Right cardiac atrium (tissue), 5 donors: Measurements from ENCODE around the gene TMEM108. TPM values are rescaled to one million over a fixed set of nuclear protein-coding genes. Genes with fewer than 3 reads are reported as not detected.

ENCODE experiments used
- ATAC-seq, 2 donors: fragments of 200-7000 bp; cut with Tn5 transposase; one replicate each; pipeline versions ENCODE4 v1.8.0 to v1.9.1; 2020; ENCODE audit warnings: moderate library complexity in 2 of 2, mild to moderate bottlenecking in 1 of 2
- DNase-seq, 3 donors: peaks; one replicate each; pipeline ENCODE4 v3.0.0-alpha.2; 2020
- H3K27ac ChIP-seq: one replicate; pipeline ENCODE4 v1.5.1; 2013; ENCODE audit warnings: mild to moderate bottlenecking, low read length, control low read depth, moderate library complexity
- H3K27me3 ChIP-seq: one replicate; pipeline ENCODE4 v1.6.1; 2013; ENCODE audit not compliant: control insufficient read depth, insufficient read depth
- H3K4me1 ChIP-seq: one replicate; pipeline ENCODE4 v1.6.1; 2013; ENCODE audit warnings: low read length; ENCODE audit not compliant: control insufficient read depth, insufficient read depth
- H3K4me3 ChIP-seq: one replicate; pipeline ENCODE4 v1.5.1; 2013; ENCODE audit warnings: low read length, control low read depth
- H3K9me3 ChIP-seq: one replicate; pipeline ENCODE4 v1.6.1; 2013; ENCODE audit warnings: low read length; ENCODE audit not compliant: control insufficient read depth
- WGBS: extraction: QIAGEN DNeasy Blood & Tissue Kit; methylation state at CpG from one replicate; pipeline ENCODE4 v1.1.7; 2013; 5-methylcytosine and 5-hydroxymethylcytosine counted together
- intact Hi-C, 4 donors: fragments of 100-400 bp; cut with DNase I; formaldehyde crosslinking; loops; one replicate each; pipeline versions ENCODE4 v1.11.0 to v1.14.0; 2022 to 2023
- polyA plus RNA-seq: library from polyadenylated mRNA; stranded (reverse); fragments of 200-250 nt; gene quantifications from one replicate; pipeline ENCODE4 v1.2.3, GENCODE V29; 2013
- total RNA-seq, 4 donors: library from RNA; stranded (reverse); fragmentation: NEBNext Ultra II Directional; extraction: Animal tissue kit (Norgen Biotek cat#: 25700); gene quantifications; one replicate each; pipeline ENCODE4 v1.2.1, GENCODE V29; 2021
- donor health status: healthy with polysubstance abuse.
- donor health status: DM: no; HTN: yes; CAD: no.
- donor health status: DM: no; HTN: no; CAD: no.
- donor health status: DM: no; HTN: yes; CAD: no; lungs with severe emphysema.
- donor health status: DM: yes; HTN: yes; CAD: no.

Gene TMEM108
- total and polyA plus RNA-seq, 5 donors, result 5.2 to 20.3 (median 13.2) TPM

DNA sequence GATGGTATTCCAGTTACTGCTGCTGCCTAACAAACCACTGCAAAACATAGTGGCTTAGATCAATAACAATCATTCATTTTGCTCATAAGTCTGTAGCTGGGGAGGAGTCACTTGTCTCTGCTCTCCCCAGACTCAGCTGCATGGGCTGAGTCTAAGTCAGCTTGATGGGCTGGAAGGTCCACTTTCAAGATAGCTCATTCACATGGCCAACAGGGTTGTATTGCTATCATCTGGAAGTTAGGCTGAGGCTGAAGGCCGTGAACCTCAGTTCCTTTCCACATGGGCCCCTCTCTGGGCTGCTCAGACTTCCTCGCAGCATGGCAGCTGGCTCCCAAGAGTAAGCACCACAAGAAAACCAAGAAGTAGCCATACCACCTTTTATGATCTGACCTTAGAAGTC, 333.0 kb downstream of the TMEM108 start:
- WGBS, result 94% methylated on average over 2 of the region's 2 CpGs
- Histone ChIP-seq H3K27ac (no peak overlapping the region), H3K4me1 (peaks cover 3% of the 10 kb centered on the region), H3K9me3 (no peaks in the 10 kb centered on the region), H3K4me3 (no peak overlapping the region), H3K27me3 (no peaks in the 10 kb centered on the region)
- DNase-seq, result no peak
- intact Hi-C loops, result no loop called here
- ATAC-seq, result no peak

- H3K27ac ChIP-seq, result no peak overlapping the region
- no peaks in the 10 kb centered on the region for H3K9me3 ChIP-seq
- no peak for ATAC-seq
- H3K4me3 ChIP-seq, result no peak overlapping the region
- no peaks in the 10 kb centered on the region for H3K27me3 ChIP-seq
- WGBS, result 96% methylated on average over 1 of the region's 1 CpG
- no peak for DNase-seq
- intact Hi-C loops, result no loop called here
- peaks cover 3% of the 10 kb centered on the region for H3K4me1 ChIP-seq
These were observed 333.5 kb downstream of the TMEM108 start for GRCh38 chr3:133371676-133372075.

DNA sequence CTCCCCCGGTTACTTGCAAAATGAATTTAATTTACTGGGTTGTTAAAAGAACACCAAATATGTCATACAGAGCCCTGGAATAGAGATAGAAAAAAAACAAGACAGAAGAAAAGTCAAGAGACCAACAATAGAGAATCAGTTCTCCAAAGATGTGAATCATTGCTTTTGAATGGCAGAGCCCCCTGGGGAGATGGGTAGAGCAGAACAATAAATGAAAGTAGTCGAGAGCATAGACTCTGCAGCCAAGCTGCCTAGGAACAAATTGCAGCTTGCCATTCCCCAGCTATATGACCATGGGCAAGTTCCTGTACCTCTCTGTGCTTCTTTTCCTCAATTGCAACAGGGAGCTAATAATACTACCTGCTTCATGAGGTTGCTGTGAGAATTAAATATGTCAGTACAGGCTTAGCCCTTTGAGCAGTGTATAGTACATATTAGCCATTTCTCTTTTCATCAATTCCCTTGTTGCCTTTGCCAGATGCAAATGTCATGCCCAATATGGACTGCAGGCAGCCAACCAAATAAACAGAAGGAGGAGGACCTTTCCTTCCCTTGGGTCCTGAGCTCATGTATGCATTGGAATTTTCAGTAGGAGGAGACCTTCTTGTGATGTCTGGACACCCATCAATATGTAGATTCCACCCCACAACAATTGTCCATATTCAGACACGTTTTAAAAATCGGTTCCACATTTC, 336.7 kb downstream of the TMEM108 start:
- Histone ChIP-seq H3K27me3 (no peaks in the 10 kb centered on the region), H3K4me3 (no peak overlapping the region), H3K4me1 (no peaks in the 10 kb centered on the region), H3K27ac (no peak overlapping the region), H3K9me3 (no peaks in the 10 kb centered on the region)
- intact Hi-C loops, result loop anchor here in 1 of 4 donors (5.0 kb wide), 1 partner anchor 333 kb away; no protein-coding TSS in a partner anchor
- 67% methylated on average over 4 of the region's 4 CpGs for WGBS
- DNase-seq (no peak), ATAC-seq (no peak)

- intact Hi-C loops, result loop anchor here in 1 of 4 donors (5.0 kb wide), 1 partner anchor 333 kb away; no protein-coding TSS in a partner anchor
- H3K4me3 ChIP-seq, result no peak overlapping the region
- ATAC-seq, result no peak
- H3K4me1 ChIP-seq, result no peaks in the 10 kb centered on the region
- no peaks in the 10 kb centered on the region for H3K9me3 ChIP-seq
- no peaks in the 10 kb centered on the region for H3K27me3 ChIP-seq
- DNase-seq, result no peak
- H3K27ac ChIP-seq, result no peak overlapping the region
These were observed 337.2 kb downstream of the TMEM108 start for GRCh38 chr3:133375403-133375745.

DNA sequence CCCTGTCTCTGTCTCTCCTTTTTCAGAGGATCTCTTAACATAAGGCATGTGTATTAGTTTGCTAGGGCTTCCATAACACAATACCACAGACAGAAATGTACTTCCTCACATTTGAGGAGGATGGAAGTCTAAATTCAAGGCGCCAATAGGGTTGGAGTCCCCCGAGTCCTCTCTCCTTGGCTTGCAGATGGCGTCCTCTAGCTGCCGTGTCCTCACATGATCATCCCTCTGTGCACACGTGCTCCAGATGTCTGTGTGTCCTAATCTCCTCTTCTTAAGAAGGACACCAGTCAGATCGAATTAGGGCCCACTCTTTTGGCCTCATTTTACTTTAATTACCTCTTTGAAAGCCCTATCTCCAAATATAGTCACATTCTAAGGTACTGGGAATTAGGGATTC, 338.6 kb downstream of the TMEM108 start:
- no peaks in the 10 kb centered on the region for H3K27me3 ChIP-seq
- no peak overlapping the region for H3K4me3 ChIP-seq
- no peak overlapping the region for H3K27ac ChIP-seq
- no peaks in the 10 kb centered on the region for H3K4me1 ChIP-seq
- H3K9me3 ChIP-seq, result no peaks in the 10 kb centered on the region
- intact Hi-C loops, result loop anchor here (2.0 to 5.0 kb wide), 3 partner anchors 335 to 338 kb away; partner anchors contain the start of gene TMEM108 (in 1 of the 4)
- no peak for DNase-seq
- no peak for ATAC-seq
- WGBS, result 50% methylated on average over 6 of the region's 6 CpGs

- intact Hi-C loops, result loop anchor here (2.0 to 5.0 kb wide), 3 partner anchors 335 to 339 kb away; partner anchors contain the start of gene TMEM108 (in 1 of the 4)
- WGBS, result 67% methylated on average over 3 of the region's 3 CpGs
- ATAC-seq, result peak; percentile 46 to 60
These were observed 339.2 kb downstream of the TMEM108 start for GRCh38 chr3:133377396-133377795.

GRCh38 chr3:133379926-133380325, 341.7 kb downstream of the TMEM108 start:
- Histone ChIP-seq H3K27me3 (no peaks in the 10 kb centered on the region), H3K4me1 (no peaks in the 10 kb centered on the region), H3K9me3 (no peaks in the 10 kb centered on the region), H3K4me3 (no peak overlapping the region), H3K27ac (no peak overlapping the region)
- 92% methylated on average over 19 of the region's 19 CpGs for WGBS
- ATAC-seq (no peak), DNase-seq (no peak)
- intact Hi-C loops, result loop anchor here in 2 of 4 donors (5.0 to 10.0 kb wide), 3 partner anchors 338 to 653 kb away; no protein-coding TSS in a partner anchor

More at GRCh38 chr3:133377396-133377795, 339.2 kb downstream of the TMEM108 start:
- Histone ChIP-seq H3K27me3 (no peaks in the 10 kb centered on the region), H3K27ac (no peak overlapping the region), H3K4me1 (no peaks in the 10 kb centered on the region), H3K9me3 (no peaks in the 10 kb centered on the region), H3K4me3 (no peak overlapping the region)
- DNase-seq, result no peak

GRCh38 chr3:133380481-133381225, 342.5 kb downstream of the TMEM108 start:
- Histone ChIP-seq H3K27ac (no peak overlapping the region), H3K27me3 (no peaks in the 10 kb centered on the region), H3K9me3 (no peaks in the 10 kb centered on the region), H3K4me3 (no peak overlapping the region), H3K4me1 (no peaks in the 10 kb centered on the region)
- ATAC-seq (no peak), DNase-seq (no peak)
- intact Hi-C loops, result loop anchor here in 2 of 4 donors (5.0 to 10.0 kb wide), 2 partner anchors 646 to 653 kb away; no protein-coding TSS in a partner anchor
- 92% methylated on average over 16 of the region's 16 CpGs for WGBS

GRCh38 chr3:133381346-133382109, 343.3 kb downstream of the TMEM108 start:
- H3K4me3 ChIP-seq, result no peak overlapping the region
- H3K4me1 ChIP-seq, result no peaks in the 10 kb centered on the region
- no peaks in the 10 kb centered on the region for H3K27me3 ChIP-seq
- no peak overlapping the region for H3K27ac ChIP-seq
- no peak for ATAC-seq
- H3K9me3 ChIP-seq, result no peaks in the 10 kb centered on the region
- 68% methylated on average over 4 of the region's 4 CpGs for WGBS
- intact Hi-C loops, result loop anchor here in 2 of 4 donors (2.0 to 10.0 kb wide), 3 partner anchors 341 to 654 kb away; no protein-coding TSS in a partner anchor
- DNase-seq, result no peak

DNA sequence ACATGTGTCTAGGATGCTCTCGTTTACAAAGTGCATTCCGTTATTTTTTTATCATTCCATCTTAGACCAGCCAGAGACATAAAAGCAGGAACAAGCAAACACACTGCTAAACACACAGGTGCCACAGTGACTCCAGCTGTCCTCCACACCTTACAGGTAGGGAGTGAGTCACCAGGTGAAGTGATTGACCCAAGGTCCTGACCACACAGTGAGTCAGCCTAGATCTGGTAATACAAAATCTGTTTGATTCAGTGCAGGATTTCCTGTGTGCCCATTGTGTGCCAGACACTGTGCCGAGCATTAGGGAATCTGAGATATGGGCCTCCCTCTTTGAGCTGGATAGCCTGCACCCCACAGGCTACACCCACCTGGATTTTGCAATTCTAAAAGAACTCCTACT, 345.0 kb downstream of the TMEM108 start:
- WGBS, result 82% methylated on average over 3 of the region's 3 CpGs
- ATAC-seq, result peak in 1 of 2 donors; percentile 5
- intact Hi-C loops, result loop anchor here in 2 of 4 donors (2.0 to 10.0 kb wide), 3 partner anchors 342 to 656 kb away; no protein-coding TSS in a partner anchor

More for the DNA sequence above, 345.0 kb downstream of the TMEM108 start:
- Histone ChIP-seq H3K27ac (no peak overlapping the region), H3K4me3 (no peak overlapping the region), H3K9me3 (no peaks in the 10 kb centered on the region), H3K4me1 (no peaks in the 10 kb centered on the region), H3K27me3 (no peaks in the 10 kb centered on the region)
- DNase-seq, result no peak
